HG02763 (cell line): ENCODE data around the gene SSMEM1.
A peak's percentile ranks its signal among the peaks of the same experiment; 100 is the strongest.
"Not testable (repeated sequence)": the region's sequence is repeated elsewhere in the genome, so short reads cannot be mapped to it uniquely, and the experiment has no call there.

Source experiments
- ATAC-seq: cut with Tn5 transposase; IDR thresholded peaks from one replicate; pipeline ENCODE4 v1.9.1; 2021; ENCODE audit warnings: mild to moderate bottlenecking, moderate library complexity; ENCODE audit not compliant: unreplicated experiment

The SSMEM1 gene

GRCh38 chr7:130210181-130210935, 2.7 kb downstream of the SSMEM1 start:
- ATAC-seq: no peak

DNA sequence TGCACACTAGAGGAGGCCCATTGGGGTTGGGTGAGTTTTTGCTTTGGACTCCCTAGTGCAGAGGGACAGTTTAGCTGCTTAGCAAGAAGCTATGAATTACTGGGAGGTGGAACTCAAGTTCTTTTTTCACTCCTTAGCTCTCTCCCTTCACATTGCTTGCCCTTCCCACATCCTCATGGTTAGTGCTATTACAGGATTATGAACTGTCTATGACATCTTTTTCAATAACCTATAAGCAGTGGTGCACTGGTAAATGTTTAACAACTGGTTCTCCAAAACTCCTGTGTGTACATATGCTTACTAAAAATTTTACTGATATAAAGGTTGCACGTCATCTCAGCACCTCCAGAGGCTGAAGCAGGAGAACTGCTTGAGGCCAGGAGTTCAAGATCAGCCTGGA, 6.2 kb downstream of the SSMEM1 start:
- ATAC-seq: no peak

DNA sequence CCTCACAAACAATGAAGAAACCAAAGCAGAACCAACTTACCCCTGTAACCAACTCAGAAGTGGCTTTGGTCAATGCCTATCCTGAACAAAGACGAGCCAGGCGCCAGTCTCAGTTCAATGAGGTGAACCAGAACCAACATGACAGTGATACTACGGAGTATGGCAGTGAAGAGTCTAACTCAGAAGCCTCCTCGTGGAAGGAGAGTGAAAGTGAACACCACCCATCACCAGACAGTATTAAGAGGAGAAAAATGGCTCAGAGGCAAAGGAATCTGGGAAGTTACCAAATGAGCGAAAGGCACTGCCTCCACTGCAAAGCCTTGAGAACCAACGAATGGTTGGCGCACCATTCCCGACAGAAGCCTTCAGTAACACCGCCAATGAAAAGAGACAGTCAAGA, 8.4 kb downstream of the SSMEM1 start:
- ATAC-seq: no peak

GRCh38 chr7:130216750-130217149, 9.1 kb downstream of the SSMEM1 start:
- no peak for ATAC-seq

- ATAC-seq: no peak
These were observed 11.4 kb downstream of the SSMEM1 start for GRCh38 chr7:130218806-130219620.

- no peak for ATAC-seq
These were observed 12.2 kb downstream of the SSMEM1 start for GRCh38 chr7:130219871-130220270.

DNA sequence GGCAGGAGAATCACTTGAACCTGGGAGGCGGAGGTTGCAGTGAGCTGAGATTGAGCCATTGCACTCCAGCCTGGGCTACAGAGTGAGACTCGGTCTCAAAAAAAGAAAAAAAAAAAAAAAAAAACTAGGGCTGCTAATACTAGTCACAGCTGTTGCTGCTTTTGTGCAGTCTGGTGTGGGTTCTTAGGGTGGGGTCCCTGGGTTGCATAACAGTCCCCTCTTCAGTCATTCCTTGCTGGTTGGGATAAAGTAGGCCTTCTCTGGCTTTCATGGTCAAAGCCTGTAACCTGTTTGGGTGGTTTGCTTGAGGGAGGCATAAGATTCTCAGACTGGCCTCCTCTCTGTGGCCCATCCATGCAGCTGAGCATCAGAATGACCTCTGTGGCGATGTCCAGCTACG, 14.1 kb downstream of the SSMEM1 start:
- ATAC-seq: no peak

DNA sequence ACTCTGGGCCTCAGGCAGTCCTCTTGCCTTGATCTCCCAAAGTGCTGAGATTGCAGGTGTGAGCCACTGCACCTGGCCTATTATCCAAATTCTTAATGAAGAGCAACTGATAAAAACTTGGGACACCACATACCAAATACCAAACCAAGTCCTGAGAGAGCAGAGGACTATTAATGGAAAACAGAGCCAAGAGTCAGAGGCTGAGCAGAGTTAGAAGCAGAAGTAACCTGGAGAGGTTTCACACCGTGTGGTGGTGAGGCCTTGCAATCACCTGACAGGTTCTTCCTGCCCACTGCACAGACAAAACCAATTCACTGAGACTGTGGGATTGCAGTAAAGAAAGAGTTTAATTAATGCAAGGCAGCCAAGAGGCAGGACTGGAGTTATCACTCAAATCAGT, 16.0 kb downstream of the SSMEM1 start:
- no peak for ATAC-seq

GRCh38 chr7:130224210-130224609, 16.6 kb downstream of the SSMEM1 start:
- no peak for ATAC-seq

GRCh38 chr7:130224923-130225322, 17.3 kb downstream of the SSMEM1 start:
- ATAC-seq: not testable (repeated sequence)

GRCh38 chr7:130226333-130226732, 18.7 kb downstream of the SSMEM1 start:
- no peak for ATAC-seq

DNA sequence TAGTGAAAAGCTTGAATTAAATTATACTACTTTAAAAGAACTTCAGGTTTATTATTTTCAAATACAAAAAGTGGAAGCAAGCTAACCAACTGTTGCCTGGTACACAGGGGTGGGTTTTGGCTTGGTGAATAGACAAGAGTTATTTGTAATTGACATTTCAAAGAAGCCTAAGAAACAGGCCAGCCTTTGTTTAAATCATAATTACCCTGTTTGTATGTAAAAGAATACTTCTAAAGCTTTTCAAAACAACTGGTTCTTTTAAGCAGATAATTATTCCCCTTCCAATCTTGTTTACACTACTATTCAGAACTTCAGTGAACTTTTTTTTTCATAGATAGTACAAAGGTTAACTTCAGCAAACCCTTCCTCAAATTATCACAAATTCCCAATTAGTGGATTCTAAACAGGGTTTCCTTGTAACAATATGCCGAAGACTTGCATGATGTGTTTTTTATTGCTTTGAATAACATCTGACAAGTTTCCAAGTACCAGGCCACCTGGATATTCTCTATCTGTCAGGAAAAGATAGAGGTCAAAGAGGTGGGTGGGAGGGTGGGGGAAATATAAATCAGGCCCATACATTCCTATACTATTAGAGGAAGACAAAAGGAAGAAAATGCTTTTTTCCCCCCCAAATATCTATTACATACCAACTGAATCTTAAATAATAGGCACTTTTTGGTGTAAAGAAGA, 20.4 kb downstream of the SSMEM1 start:
- no peak for ATAC-seq

DNA sequence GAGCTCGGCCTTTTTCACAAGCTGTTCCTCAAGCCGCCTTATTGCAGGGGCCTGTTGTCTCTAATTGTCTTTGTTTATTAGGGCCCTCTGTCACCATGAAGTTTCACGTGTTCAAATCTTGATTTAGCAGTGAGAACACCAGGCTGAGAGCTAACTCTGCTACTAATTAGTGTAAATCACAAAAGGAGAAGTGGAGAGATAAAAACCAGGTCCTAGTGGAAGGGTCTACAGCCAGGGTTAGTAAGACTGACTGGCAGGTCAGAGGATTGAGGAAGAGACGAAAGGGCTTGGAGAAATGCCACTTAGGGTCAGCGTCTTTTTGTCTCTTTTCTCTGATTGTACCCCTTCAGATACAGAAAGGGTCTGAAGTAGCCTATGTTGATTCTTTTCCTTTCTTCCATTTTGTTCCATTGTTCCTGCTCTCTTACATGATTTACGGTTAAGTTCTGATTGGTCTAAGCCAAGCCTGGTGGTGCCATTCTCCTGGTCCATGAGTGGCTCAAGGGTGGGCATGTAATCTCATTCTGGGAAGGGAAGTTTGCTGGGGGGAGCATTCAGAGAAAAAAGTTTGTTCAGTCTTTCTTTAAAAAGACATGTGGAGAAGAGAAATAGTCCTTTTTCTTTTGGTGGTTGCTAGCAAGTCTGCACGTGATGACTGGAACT, 21.3 kb downstream of the SSMEM1 start:
- no peak for ATAC-seq

DNA sequence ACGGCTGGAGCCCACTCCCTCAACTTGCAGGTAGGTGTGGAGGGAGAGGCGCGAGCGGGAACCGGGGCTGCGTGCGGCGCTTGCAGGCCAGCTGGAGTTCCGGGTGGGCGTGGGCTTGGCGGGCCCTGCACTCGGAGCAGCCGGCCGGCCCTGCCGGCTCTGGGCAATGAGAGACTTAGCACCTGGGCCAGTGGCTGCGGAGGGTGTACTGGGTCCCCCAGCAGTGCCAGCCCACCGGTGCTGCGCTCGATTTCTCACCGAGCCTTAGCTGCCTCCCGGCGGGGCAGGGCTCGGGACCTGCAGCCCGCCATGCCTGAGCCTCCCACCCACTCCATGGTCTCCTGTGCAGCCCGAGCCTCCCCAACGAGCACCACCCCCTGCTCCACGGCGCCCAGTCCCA, 22.3 kb downstream of the SSMEM1 start:
- ATAC-seq: not testable (repeated sequence)

- no peak for ATAC-seq
These were observed 24.1 kb downstream of the SSMEM1 start for GRCh38 chr7:130231792-130232191.

DNA sequence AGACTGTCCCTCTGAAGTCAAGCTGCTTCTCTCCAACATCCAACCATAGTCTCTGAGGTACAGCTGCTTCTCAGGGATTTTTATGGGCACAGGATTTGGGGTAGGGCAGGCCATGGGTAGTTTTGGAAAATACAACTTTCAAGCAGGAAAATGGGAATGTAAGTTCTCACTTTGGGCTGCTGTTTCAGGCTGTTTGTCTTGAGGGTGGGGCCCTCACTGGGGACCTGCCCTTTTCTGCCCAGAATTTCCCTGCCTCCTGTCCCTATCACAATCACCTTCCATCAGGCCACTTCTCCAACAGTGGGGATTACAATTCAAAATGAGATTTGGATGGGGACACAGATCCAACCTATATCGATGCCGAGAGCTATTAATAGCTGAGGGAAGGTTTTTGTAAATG, 24.5 kb downstream of the SSMEM1 start:
- no peak for ATAC-seq

DNA sequence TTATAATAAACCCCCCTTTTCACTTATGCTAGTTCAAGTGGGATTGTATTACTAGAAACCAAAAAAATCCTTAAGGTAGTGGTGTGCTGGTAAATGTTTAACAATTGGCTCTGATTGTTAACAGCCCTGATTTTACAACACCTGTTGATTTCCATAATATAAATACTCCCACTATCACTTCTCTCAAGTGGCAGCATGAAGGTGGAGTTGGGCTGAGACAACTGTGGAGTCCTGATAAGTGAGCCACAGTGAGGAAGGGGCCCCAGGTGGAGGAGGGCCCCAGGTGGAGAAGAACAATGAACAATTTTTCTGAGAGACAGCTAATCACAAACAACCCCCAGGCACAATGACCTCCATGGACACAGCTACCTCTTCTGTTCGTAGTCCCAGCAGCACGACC, 26.4 kb downstream of the SSMEM1 start:
- ATAC-seq: no peak

- ATAC-seq: not testable (repeated sequence)
These were observed 28.7 kb downstream of the SSMEM1 start for GRCh38 chr7:130236361-130236760.

DNA sequence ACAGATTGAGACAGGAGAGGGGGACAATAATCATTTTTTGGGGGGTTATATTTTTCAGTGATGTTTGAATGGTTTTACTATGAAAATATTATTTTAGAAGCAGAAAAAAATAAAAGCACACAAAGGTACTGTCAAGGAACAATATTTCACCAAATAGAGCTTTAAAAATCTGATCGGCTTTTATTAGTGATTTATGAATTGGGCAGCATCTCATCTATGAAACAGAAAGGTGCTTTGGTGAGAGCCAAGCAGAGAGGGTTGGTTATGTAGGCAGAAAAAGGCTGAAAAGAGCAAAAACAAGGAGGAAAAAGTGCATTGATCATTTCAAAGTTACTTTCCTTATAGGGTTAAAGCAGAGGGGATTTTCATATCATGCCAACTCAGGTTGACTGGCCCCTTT, 32.6 kb downstream of the SSMEM1 start:
- no peak for ATAC-seq

GRCh38 chr7:130242198-130243014, 34.7 kb downstream of the SSMEM1 start:
- ATAC-seq: peak; percentile 45
